ENCODE measurements around the gene CWC15. TPM values are rescaled to one million over a fixed set of nuclear protein-coding genes. Genes with fewer than 3 reads are reported as not detected.

The CWC15 gene
- total RNA-seq, 1 experiment from 2014 or later = 48.6 TPM

DNA sequence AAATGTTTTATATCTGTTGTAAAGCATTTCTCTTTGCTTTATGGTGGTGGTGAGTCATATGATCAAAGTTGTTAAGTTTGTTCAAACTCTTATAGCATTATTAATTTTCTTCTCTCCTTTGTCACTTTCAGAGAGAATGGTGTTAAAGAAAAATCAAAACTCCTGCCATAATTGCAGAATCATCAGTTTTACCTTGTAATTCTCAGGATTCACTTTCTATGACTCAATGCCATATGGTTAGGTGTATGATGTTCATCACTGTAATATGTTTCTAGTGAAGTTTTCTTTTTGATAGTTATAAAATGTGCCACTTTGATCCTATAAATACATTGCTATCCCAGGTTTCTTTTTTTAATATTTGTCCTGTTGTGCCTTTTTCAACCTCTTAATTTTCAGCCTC, 38.0 kb upstream of the CWC15 start:
- Mint-ChIP-seq H3K4me3 (ENCODE audit: low read depth, unreplicated experiment) (no peak overlapping the region), H3K27ac (ENCODE audit: unreplicated experiment) (no peak overlapping the region), H3K27me3 (ENCODE audit: unreplicated experiment) (no peaks in the 10 kb centered on the region), H3K9me3 (ENCODE audit: low read depth, unreplicated experiment) (no peaks in the 10 kb centered on the region), H3K36me3 (ENCODE audit: insufficient read depth, unreplicated experiment) (no peaks in the 10 kb centered on the region), H3K4me1 (ENCODE audit: low read depth, unreplicated experiment) (no peaks in the 10 kb centered on the region)
- DNase-seq = no peak
- intact Hi-C loops (cut with micrococcal nuclease; ENCODE audit: unreplicated experiment) = no loop called here
- BruUV-seq (replicated peaks) = no TSS peak
- CTCF ChIA-PET = no interaction called here
- TF ChIP-seq, protein P1, sequence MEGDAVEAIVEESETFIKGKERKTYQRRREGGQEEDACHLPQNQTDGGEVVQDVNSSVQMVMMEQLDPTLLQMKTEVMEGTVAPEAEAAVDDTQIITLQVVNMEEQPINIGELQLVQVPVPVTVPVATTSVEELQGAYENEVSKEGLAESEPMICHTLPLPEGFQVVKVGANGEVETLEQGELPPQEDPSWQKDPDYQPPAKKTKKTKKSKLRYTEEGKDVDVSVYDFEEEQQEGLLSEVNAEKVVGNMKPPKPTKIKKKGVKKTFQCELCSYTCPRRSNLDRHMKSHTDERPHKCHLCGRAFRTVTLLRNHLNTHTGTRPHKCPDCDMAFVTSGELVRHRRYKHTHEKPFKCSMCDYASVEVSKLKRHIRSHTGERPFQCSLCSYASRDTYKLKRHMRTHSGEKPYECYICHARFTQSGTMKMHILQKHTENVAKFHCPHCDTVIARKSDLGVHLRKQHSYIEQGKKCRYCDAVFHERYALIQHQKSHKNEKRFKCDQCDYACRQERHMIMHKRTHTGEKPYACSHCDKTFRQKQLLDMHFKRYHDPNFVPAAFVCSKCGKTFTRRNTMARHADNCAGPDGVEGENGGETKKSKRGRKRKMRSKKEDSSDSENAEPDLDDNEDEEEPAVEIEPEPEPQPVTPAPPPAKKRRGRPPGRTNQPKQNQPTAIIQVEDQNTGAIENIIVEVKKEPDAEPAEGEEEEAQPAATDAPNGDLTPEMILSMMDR (IDR thresholded peaks at IDR 0.05; ENCODE audit: unreplicated experiment) = no peak

DNA sequence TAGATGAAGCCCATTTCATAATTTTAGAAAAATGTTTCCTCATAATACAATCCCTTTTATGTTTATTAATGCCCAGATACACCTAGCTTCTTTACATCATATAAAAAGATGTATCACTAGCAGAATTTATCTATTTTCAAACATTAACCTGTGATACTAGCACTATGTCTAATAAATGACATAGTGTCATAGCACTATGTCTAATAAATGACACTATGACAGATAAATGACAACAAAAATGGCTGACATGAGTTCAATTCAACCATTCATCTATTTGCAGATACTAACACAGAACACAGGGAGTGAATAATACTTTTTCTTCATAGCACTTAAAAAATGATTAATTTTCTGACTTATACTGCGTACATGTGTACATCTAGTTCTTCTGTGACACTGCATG, 32.3 kb upstream of the CWC15 start:
- no peaks in the 10 kb centered on the region for H3K4me1 Mint-ChIP-seq (ENCODE audit: low read depth, unreplicated experiment)
- BruUV-seq (replicated peaks) = no TSS peak
- DNase-seq = no peak
- CTCF ChIA-PET = no interaction called here
- H3K4me3 Mint-ChIP-seq (ENCODE audit: low read depth, unreplicated experiment) = no peak overlapping the region
- H3K27me3 Mint-ChIP-seq (ENCODE audit: unreplicated experiment) = no peaks in the 10 kb centered on the region
- intact Hi-C loops (cut with micrococcal nuclease; ENCODE audit: unreplicated experiment) = no loop called here
- H3K36me3 Mint-ChIP-seq (ENCODE audit: insufficient read depth, unreplicated experiment) = no peaks in the 10 kb centered on the region
- H3K9me3 Mint-ChIP-seq (ENCODE audit: low read depth, unreplicated experiment) = no peaks in the 10 kb centered on the region
- TF ChIP-seq, protein P1 (IDR thresholded peaks at IDR 0.05; ENCODE audit: unreplicated experiment) = no peak
- no peak overlapping the region for H3K27ac Mint-ChIP-seq (ENCODE audit: unreplicated experiment)

DNA sequence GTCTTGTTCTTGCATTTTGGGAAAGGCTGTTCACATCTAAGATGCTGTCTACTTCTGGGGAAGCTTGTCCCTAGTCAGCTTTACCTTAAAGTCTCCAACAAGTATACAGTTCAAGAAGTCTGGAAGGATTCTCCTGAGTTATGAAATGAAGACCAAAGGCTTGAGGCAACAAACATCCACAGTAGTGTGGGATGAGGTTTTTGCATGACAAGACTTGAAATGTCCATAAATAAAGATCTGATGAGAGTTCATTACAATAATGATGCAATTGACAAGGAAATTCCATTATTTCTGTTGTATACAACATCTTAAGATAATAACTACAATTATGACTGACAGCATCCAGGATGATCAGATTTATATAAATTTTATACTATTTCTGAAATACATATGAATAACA, 30.4 kb upstream of the CWC15 start:
- Mint-ChIP-seq H3K27ac (ENCODE audit: unreplicated experiment) (no peak overlapping the region), H3K9me3 (ENCODE audit: low read depth, unreplicated experiment) (no peaks in the 10 kb centered on the region), H3K27me3 (ENCODE audit: unreplicated experiment) (no peaks in the 10 kb centered on the region), H3K4me3 (ENCODE audit: low read depth, unreplicated experiment) (no peak overlapping the region), H3K4me1 (ENCODE audit: low read depth, unreplicated experiment) (no peaks in the 10 kb centered on the region), H3K36me3 (ENCODE audit: insufficient read depth, unreplicated experiment) (no peaks in the 10 kb centered on the region)
- TF ChIP-seq, protein P1 (IDR thresholded peaks at IDR 0.05; ENCODE audit: unreplicated experiment) = no peak
- CTCF ChIA-PET = interaction anchor here (1.0 kb wide), 1 partner anchor 12 kb away, joined by 3 read pairs; no protein-coding TSS in a partner anchor
- no peak for DNase-seq
- intact Hi-C loops (cut with micrococcal nuclease; ENCODE audit: unreplicated experiment) = no loop called here
- no TSS peak for BruUV-seq (replicated peaks)

DNA sequence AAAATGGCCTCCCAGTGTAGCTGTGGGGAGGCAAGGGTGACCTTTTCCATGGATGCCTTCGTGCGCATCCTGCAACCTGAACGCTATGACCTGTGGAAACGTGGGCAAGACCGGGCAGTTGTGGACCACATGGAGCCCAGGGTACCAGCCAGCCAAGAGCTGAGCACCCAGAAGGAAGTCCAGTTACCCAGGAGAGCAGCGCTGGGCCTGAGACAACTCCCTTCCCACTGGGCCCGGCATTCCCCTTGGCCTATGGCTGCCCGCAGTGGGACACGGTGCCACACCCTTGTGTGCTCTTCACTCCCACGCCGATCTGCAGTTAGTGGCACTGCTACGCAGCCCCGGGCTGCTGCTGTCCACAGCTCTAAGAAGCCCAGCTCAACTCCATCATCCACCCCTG, 24.9 kb upstream of the CWC15 start:
- Mint-ChIP-seq H3K27ac (ENCODE audit: unreplicated experiment) (no peak overlapping the region), H3K36me3 (ENCODE audit: insufficient read depth, unreplicated experiment) (no peaks in the 10 kb centered on the region), H3K4me3 (ENCODE audit: low read depth, unreplicated experiment) (no peak overlapping the region), H3K27me3 (ENCODE audit: unreplicated experiment) (no peaks in the 10 kb centered on the region), H3K4me1 (ENCODE audit: low read depth, unreplicated experiment) (no peaks in the 10 kb centered on the region), H3K9me3 (ENCODE audit: low read depth, unreplicated experiment) (no peaks in the 10 kb centered on the region)
- TF ChIP-seq, protein P1 (IDR thresholded peaks at IDR 0.05; ENCODE audit: unreplicated experiment) = no peak
- intact Hi-C loops (cut with micrococcal nuclease; ENCODE audit: unreplicated experiment) = no loop called here
- BruUV-seq (replicated peaks) = no TSS peak
- no peak for DNase-seq
- CTCF ChIA-PET = no interaction called here

All from Calu3 (cell line).